Measurements from ENCODE around the gene TIMP1.

TIMP1 gene

DNA sequence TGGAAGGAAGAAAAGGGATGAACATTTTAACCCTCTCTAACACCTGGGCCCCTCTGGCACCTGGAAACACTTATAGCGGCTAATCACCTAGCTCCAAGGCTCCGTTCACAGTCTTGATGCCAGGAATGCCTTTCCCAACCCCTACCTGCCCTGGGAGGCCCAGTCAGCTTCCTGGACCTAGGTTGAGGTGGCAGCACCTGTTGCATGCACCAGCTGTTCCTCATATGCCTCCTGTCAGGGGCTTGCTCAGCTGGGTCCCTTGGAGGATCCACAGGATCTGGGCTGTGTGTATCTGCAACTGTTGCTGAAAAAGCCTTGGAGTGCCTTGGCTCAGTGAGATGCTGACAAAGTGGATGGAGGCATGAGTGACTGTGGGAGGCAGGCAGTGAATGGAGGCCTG is 43.1 kb downstream of the TIMP1 start:
- Histone ChIP-seq H3K79me2 (ENCODE audit: insufficient read depth, low read length) (no peaks in the 10 kb centered on the region), H3K9me2 (ENCODE audit: low read depth, low read length) (no peaks in the 10 kb centered on the region), H3K4me3 (ENCODE audit: low read depth, low read length, poor library complexity, severe bottlenecking) (no peak overlapping the region), H3F3A (ENCODE audit: insufficient read depth, low read length) (no peaks in the 10 kb centered on the region), H3K9me3 (ENCODE audit: low read length) (no peaks in the 10 kb centered on the region), H3K27ac (ENCODE audit: low read depth, low read length, poor library complexity, severe bottlenecking) (no peak overlapping the region), H3K4me1 (ENCODE audit: insufficient read depth, low read length, severe bottlenecking) (peaks cover 6% of the 10 kb centered on the region), H4K20me1 (ENCODE audit: insufficient read depth, low read length) (no peaks in the 10 kb centered on the region), H3K27me3 (ENCODE audit: insufficient read depth, low read length) (no peaks in the 10 kb centered on the region), H3K9ac (ENCODE audit: low read length) (no peak overlapping the region), H3K4me2 (ENCODE audit: low read length) (no peak overlapping the region), H3K36me3 (ENCODE audit: insufficient read depth, low read length) (no peaks in the 10 kb centered on the region), H2AFZ (ENCODE audit: low read length) (no peak overlapping the region)
- TF ChIP-seq, protein P1, sequence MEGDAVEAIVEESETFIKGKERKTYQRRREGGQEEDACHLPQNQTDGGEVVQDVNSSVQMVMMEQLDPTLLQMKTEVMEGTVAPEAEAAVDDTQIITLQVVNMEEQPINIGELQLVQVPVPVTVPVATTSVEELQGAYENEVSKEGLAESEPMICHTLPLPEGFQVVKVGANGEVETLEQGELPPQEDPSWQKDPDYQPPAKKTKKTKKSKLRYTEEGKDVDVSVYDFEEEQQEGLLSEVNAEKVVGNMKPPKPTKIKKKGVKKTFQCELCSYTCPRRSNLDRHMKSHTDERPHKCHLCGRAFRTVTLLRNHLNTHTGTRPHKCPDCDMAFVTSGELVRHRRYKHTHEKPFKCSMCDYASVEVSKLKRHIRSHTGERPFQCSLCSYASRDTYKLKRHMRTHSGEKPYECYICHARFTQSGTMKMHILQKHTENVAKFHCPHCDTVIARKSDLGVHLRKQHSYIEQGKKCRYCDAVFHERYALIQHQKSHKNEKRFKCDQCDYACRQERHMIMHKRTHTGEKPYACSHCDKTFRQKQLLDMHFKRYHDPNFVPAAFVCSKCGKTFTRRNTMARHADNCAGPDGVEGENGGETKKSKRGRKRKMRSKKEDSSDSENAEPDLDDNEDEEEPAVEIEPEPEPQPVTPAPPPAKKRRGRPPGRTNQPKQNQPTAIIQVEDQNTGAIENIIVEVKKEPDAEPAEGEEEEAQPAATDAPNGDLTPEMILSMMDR (IDR thresholded peaks at IDR 0.05; ENCODE audit: low read length), result no peak
- no peak for TF ChIP-seq EZH2 (IDR thresholded peaks at IDR 0.05; ENCODE audit: borderline replicate concordance, low read length)

GRCh38 chrX:47628982-47629381 is 46.7 kb downstream of the TIMP1 start:
- Histone ChIP-seq H3K36me3 (ENCODE audit: insufficient read depth, low read length) (peaks cover 3% of the 10 kb centered on the region; the same call in 1 of the 2 replicates), H3K4me3 (ENCODE audit: low read depth, low read length, poor library complexity, severe bottlenecking) (no peak overlapping the region), H3K9me2 (ENCODE audit: low read depth, low read length) (no peaks in the 10 kb centered on the region), H3K27ac (ENCODE audit: low read depth, low read length, poor library complexity, severe bottlenecking) (no peak overlapping the region), H3F3A (ENCODE audit: insufficient read depth, low read length) (no peaks in the 10 kb centered on the region), H3K9me3 (ENCODE audit: low read length) (no peaks in the 10 kb centered on the region), H3K79me2 (ENCODE audit: insufficient read depth, low read length) (no peaks in the 10 kb centered on the region), H4K20me1 (ENCODE audit: insufficient read depth, low read length) (no peaks in the 10 kb centered on the region), H2AFZ (ENCODE audit: low read length) (no peak overlapping the region), H3K4me1 (ENCODE audit: insufficient read depth, low read length, severe bottlenecking) (peaks cover 6% of the 10 kb centered on the region), H3K27me3 (ENCODE audit: insufficient read depth, low read length) (no peaks in the 10 kb centered on the region), H3K9ac (ENCODE audit: low read length) (no peak overlapping the region), H3K4me2 (ENCODE audit: low read length) (no peak overlapping the region)
- TF ChIP-seq, protein P1 (IDR thresholded peaks at IDR 0.05; ENCODE audit: low read length), result no peak
- TF ChIP-seq EZH2 (IDR thresholded peaks at IDR 0.05; ENCODE audit: borderline replicate concordance, low read length), result no peak

- TF ChIP-seq, protein P1 (IDR thresholded peaks at IDR 0.05; ENCODE audit: low read length), result no peak
- no peak for TF ChIP-seq EZH2 (IDR thresholded peaks at IDR 0.05; ENCODE audit: borderline replicate concordance, low read length)
- Histone ChIP-seq H3K4me1 (ENCODE audit: insufficient read depth, low read length, severe bottlenecking) (peaks cover 6% of the 10 kb centered on the region), H4K20me1 (ENCODE audit: insufficient read depth, low read length) (no peaks in the 10 kb centered on the region), H2AFZ (ENCODE audit: low read length) (no peak within 1 kb of the TSS), H3K27ac (ENCODE audit: low read depth, low read length, poor library complexity, severe bottlenecking) (no peak within 1 kb of the TSS), H3K9me2 (ENCODE audit: low read depth, low read length) (no peaks in the 10 kb centered on the region), H3F3A (ENCODE audit: insufficient read depth, low read length) (no peaks in the 10 kb centered on the region), H3K9ac (ENCODE audit: low read length) (no peak within 1 kb of the TSS), H3K4me2 (ENCODE audit: low read length) (no peak within 1 kb of the TSS), H3K4me3 (ENCODE audit: low read depth, low read length, poor library complexity, severe bottlenecking) (no peak within 1 kb of the TSS), H3K27me3 (ENCODE audit: insufficient read depth, low read length) (no peaks in the 10 kb centered on the region), H3K36me3 (ENCODE audit: insufficient read depth, low read length) (peaks cover 9% of the 10 kb centered on the region), H3K9me3 (ENCODE audit: low read length) (no peaks in the 10 kb centered on the region), H3K79me2 (ENCODE audit: insufficient read depth, low read length) (no peaks in the 10 kb centered on the region)
Measured at GRCh38 chrX:47629419-47630200, 47.4 kb downstream of the TIMP1 start, which contains the start of gene CFP. Gene CFP, minus strand, starts transcription at chrX:47629930. Its CDS starts 86 bp downstream, at chrX:47629844.
